Thyroid gland (tissue), 4 donors: ENCODE measurements around the gene LRRC8B.

Source experiments
- CTCF ChIP-seq, 6 experiments: fragments of 200-600 bp in 3 of 6; fragments of 450-650 bp in 3 of 6; sonication (generic) in 3 of 6; IDR thresholded peaks; one replicate each; pipeline ENCODE4 v1.5.1; 2016 to 2019; ENCODE audit warnings: antibody characterized with exemption in 6 of 6, mild to moderate bottlenecking in 2 of 6, inconsistent platforms in 1 of 6, moderate library complexity in 1 of 6
- POLR2A ChIP-seq, 2 donors: fragments of 450-650 bp; IDR thresholded peaks; one replicate each; pipeline ENCODE4 v1.6.1; 2017; ENCODE audit warnings: antibody characterized with exemption in 2 of 2, mild to moderate bottlenecking in 2 of 2, moderate library complexity in 1 of 2

DNA sequence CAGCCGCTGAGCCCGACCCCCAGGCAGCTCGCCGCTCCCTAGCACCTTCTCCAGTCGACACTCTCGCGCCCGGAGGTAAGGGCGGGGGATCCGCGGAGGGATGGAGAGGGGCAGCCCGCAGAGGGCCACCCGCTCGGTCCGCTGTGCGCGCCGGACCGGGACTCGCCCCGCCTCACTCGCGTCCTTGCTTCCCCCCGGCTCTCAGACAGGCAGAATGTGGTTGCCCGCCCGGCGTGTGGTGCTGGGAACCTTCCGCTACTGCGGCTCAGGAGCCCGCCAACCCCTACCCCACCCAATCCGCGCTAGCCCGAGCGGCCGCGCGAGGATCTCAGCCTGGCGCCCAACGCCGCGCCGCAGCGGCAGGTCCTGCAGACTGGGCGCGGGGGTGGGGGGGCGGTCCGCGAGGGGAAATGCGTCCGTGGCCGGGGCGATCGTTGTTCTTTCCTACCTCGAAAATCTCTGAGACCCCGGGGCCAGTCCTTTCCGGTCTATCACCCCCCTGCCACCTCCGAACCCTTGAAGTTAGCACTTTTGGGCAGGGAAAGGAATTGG, 108.7 kb downstream of the LRRC8B start:
- TF ChIP-seq POLR2A (IDR thresholded peaks at IDR 0.05) (no peak), CTCF (IDR thresholded peaks at IDR 0.05) (no peak)
